NOMO-1 treated with dmso at 0.1 percent for 144 hours (cell line): ENCODE measurements around the gene PLPPR1.

ENCODE experiments used
- DNase-seq: peaks from one replicate; lab custom pipeline; 2025; ENCODE audit not compliant: unreplicated experiment; lab: John Stamatoyannopoulos, UW

The PLPPR1 gene

GRCh38 chr9:101372327-101373118 lies 344.0 kb downstream of the PLPPR1 start:
- DNase-seq = no peak
